ENCODE data around the gene TOB2.

Gene TOB2

DNA sequence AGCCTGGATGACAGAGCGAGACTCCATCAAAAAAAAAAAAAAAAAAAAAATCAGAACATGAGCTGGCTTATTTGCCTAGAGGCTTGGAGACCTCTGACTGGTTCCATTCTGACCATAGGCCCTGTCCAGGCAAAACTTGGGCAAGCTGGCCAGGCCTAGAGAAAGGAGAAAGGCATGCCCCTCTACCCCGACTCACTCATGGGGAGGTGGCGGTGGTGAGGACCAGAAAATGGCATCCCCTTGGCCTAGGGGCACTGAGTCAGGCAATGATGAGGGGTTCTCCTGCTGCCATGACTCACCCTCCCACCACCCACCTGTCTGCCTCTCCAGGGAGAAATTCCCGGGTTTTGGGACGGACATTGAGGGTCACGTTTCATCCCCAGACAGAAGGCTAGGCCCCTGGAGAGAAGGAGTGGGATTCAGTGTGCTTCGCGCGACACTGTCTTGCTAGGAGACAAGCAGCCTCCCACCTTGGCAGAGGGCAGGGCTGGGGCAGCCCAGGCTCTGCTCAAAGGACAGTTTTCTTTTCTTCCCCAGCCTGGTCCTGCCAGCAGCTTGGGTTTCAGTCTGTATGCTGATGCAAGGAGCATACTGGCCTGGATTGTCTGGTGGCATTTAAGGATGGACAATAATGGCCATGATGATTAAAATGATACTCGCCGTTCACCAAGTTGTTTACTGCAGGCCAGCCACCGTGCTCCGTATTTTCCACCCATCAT is 17.2 kb downstream of the TOB2 start:
- H3K4me3 ChIP-seq (ENCODE audit: low read depth, low read length), result no peak overlapping the region
- TF ChIP-seq, protein P1, sequence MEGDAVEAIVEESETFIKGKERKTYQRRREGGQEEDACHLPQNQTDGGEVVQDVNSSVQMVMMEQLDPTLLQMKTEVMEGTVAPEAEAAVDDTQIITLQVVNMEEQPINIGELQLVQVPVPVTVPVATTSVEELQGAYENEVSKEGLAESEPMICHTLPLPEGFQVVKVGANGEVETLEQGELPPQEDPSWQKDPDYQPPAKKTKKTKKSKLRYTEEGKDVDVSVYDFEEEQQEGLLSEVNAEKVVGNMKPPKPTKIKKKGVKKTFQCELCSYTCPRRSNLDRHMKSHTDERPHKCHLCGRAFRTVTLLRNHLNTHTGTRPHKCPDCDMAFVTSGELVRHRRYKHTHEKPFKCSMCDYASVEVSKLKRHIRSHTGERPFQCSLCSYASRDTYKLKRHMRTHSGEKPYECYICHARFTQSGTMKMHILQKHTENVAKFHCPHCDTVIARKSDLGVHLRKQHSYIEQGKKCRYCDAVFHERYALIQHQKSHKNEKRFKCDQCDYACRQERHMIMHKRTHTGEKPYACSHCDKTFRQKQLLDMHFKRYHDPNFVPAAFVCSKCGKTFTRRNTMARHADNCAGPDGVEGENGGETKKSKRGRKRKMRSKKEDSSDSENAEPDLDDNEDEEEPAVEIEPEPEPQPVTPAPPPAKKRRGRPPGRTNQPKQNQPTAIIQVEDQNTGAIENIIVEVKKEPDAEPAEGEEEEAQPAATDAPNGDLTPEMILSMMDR (IDR thresholded peaks at IDR 0.05; ENCODE audit: control insufficient read depth, extremely low read depth, insufficient read depth), result no peak
- DNase-seq (ENCODE audit: low read depth), result no peak

DNA sequence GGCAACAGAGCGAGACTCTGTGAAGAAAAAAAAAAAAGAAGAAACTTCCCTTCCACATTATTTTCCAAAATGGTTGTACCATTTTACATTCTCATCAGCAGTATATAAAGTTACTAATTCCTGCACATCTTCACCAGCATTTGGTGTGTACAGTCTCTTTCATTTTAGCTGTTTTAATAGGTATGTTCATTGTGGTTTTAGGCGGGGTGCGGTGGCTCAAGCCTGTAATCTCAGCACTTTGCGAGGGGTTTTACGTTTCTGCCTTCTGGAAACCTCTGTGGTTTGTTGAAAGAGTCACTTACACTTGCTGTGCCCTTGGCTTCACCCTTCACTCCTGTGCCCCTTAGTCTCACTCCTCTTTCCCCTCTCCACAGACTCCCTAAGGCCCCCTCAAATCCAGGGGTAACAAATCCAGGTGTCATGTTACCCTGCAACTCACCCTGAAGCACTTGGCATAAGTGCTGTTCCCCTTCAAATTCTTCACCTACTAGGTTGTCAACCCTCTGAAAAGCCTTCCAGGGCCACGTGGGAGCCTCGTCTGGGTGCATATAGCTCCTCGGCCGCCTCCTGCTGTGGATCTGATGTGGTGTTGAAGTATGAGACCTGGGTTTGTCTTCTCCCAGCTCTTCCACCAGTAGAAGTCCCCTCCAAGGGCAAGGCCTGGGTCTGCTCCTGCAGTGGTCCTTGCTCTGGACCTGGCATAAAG is 20.8 kb downstream of the TOB2 start:
- TF ChIP-seq, protein P1 (IDR thresholded peaks at IDR 0.05; ENCODE audit: control insufficient read depth, extremely low read depth, insufficient read depth), result no peak
- H3K4me3 ChIP-seq (ENCODE audit: low read depth, low read length), result no peak overlapping the region
- no peak for DNase-seq (ENCODE audit: low read depth)

DNA sequence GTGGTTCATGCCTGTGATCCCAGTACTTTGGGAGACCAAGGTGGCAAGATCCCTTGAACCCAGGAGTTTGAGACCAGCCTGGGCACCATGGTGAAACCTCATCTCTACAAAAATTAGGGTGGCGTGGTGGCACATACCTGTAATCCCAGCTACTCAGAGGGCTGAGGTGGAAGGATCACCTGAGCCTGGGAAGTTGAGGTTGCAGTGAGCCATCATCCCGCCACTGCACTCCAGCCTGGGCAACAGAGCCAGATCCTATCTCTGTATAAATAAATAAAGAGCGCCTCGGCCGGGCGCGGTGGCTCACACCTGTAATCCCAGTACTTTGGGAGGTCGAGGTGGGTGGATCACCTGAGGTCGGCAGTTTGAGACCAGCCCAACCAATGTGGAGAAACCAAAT is 27.9 kb downstream of the TOB2 start:
- no peak for DNase-seq (ENCODE audit: low read depth)
- TF ChIP-seq, protein P1 (IDR thresholded peaks at IDR 0.05; ENCODE audit: control insufficient read depth, extremely low read depth, insufficient read depth), result no peak

DNA sequence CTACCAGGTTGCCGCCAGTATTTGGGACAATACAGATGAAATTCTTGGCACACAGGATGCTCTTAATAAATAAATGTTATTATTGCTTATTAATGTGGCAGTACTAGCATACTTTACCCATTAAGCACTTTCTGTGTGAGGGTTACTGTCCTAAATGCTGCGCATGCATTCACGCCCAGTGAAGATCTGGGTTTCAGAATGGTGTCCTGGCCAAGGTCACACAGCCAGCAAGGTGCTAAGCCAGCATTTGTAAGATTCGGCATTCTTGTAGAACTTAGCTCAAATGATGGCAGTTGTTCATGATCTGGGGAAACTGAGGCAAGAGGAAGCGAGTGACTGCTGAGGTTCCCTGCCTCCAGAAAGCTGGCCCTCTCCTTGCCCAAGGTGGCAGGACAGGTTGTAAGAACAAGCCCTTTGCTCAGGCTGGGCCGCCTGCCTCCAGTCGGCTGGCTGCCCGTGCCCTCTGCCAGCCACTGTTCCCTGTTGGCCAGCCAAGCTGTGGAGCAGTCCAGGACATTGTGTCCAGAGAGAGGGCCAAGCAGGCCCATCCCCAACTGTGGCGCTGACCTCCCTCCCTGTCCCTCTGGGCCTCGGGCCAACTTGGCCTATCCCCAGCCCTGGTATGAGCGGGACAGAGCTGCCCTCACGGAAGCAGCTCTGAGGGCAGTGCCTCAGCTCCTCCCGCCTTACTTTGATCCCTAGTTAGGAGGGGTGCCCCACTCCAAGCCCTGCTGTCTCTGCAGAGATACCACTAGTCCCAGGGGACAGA is 28.8 kb downstream of the TOB2 start:
- TF ChIP-seq, protein P1 (IDR thresholded peaks at IDR 0.05; ENCODE audit: control insufficient read depth, extremely low read depth, insufficient read depth), result 0 out of 2 replicates have a peak, but pooled peaks have one; percentile 10
- peak overlapping the region; percentile 17; the same call in 1 of the 2 replicates for H3K4me3 ChIP-seq (ENCODE audit: low read depth, low read length)
- peak; percentile 98 for DNase-seq (ENCODE audit: low read depth)

More for the DNA sequence above, 27.9 kb downstream of the TOB2 start:
- H3K4me3 ChIP-seq (ENCODE audit: low read depth, low read length), result no peak overlapping the region

DNA sequence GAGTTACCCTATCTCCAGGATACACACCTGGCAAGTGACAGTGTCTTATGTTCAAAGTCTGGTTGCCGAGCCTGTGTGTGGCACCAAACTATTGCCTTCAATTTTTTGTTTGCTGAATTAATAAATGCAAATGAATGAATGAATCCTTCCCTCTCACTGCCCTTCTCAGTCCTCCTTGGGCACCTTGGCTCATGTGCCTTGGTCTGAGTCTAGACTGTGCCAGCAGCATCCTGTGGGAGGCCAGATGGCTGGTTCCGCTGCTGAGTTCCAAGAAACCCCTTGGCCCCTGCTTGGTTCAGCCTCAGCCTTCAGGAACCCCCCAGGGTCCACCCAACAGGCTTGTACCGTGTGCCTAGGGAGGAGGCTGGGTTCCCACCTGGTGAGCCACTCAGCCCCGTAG is 31.0 kb downstream of the TOB2 start:
- no peak overlapping the region for H3K4me3 ChIP-seq (ENCODE audit: low read depth, low read length)
- no peak for DNase-seq (ENCODE audit: low read depth)

More for the DNA sequence above, 31.0 kb downstream of the TOB2 start:
- TF ChIP-seq, protein P1 (IDR thresholded peaks at IDR 0.05; ENCODE audit: control insufficient read depth, extremely low read depth, insufficient read depth), result no peak

Data from LNCaP clone FGC (cell line).